Activated CD8-positive, alpha-beta T cell treated with anti-CD3 and anti-CD28 coated beads for 36 hours (primary cell): Measurements from ENCODE around the gene ADAMTS13. TPM values are rescaled to one million over a fixed set of nuclear protein-coding genes. Genes with fewer than 3 reads are reported as not detected.

Experiments
- ATAC-seq: fragments of 200-7000 bp; cut with Tn5 transposase; one replicate; pipeline ENCODE4 v1.10.0; 2021; ENCODE audit warnings: mild to moderate bottlenecking, moderate library complexity
- CTCF ChIA-PET: fragments of 350-600 bp; sonication (Branson Sonifier 250); formaldehyde crosslinking; loops from one replicate; lab custom pipeline; 2021; ENCODE audit warnings: antibody characterized with exemption; lab: Charles Lee
- POLR2A ChIA-PET: fragments of 350-600 bp; sonication (Branson Sonifier 250); formaldehyde crosslinking; loops from one replicate; lab custom pipeline; 2021; ENCODE audit warnings: antibody characterized with exemption; lab: Charles Lee
- DNase-seq: peaks from one replicate; pipeline ENCODE4 v3.0.0-alpha.2; 2020
- H3K27ac Mint-ChIP-seq: one replicate; pipeline ENCODE4 v1.8.0; 2021; ENCODE audit warnings: mild to moderate bottlenecking, mixed read lengths
- H3K27me3 Mint-ChIP-seq: one replicate; pipeline ENCODE4 v1.8.0; 2021; ENCODE audit warnings: mixed read lengths
- H3K36me3 Mint-ChIP-seq: one replicate; pipeline ENCODE4 v1.8.0; 2021; ENCODE audit warnings: low read depth, mixed read lengths
- H3K4me1 Mint-ChIP-seq: one replicate; pipeline ENCODE4 v1.8.0; 2021; ENCODE audit warnings: low read depth, mixed read lengths
- H3K4me3 Mint-ChIP-seq: one replicate; pipeline ENCODE4 v1.8.0; 2021; ENCODE audit warnings: mild to moderate bottlenecking, moderate library complexity, mixed read lengths
- H3K9me3 Mint-ChIP-seq: one replicate; pipeline ENCODE4 v1.8.0; 2021; ENCODE audit warnings: mixed read lengths
- CTCF ChIP-seq: fragments of 200-600 bp; IDR thresholded peaks from one replicate; pipeline ENCODE4 v1.8.0; 2022; ENCODE audit warnings: antibody characterized with exemption, mild to moderate bottlenecking
- intact Hi-C: fragments of 100-400 bp; cut with micrococcal nuclease; formaldehyde crosslinking; loops from one replicate; pipeline ENCODE4 v1.10.0; 2022
- total RNA-seq, 2 experiments: library from RNA; stranded (reverse); gene quantifications; one replicate each; pipeline ENCODE4 v1.2.3, GENCODE V29; 2021

Gene ADAMTS13
- total RNA-seq, 2 experiments from 2014 or later, result 2.5 to 2.9 TPM

GRCh38 chr9:133484671-133485437 lies 62.7 kb downstream of the ADAMTS13 start:
- ATAC-seq (no peak), DNase-seq (no peak)
- Mint-ChIP-seq H3K9me3 (no peaks in the 10 kb centered on the region), H3K27ac (no peak overlapping the region), H3K36me3 (no peaks in the 10 kb centered on the region), H3K4me1 (peaks cover 7% of the 10 kb centered on the region), H3K4me3 (no peak overlapping the region), H3K27me3 (no peaks in the 10 kb centered on the region)
- no peak for TF ChIP-seq CTCF
- intact Hi-C loops, result loop anchor here (5.0 to 10.0 kb wide), 3 partner anchors 78 to 300 kb away; partner anchors contain the start of genes STKLD1 and SURF4
- CTCF ChIA-PET, result interaction anchor here (0.9 to 3.7 kb wide), 7 partner anchors 11 to 463 kb away, joined by 3 to 21 read pairs (median 4); no protein-coding TSS in a partner anchor
- POLR2A ChIA-PET, result interaction anchor here (0.8 kb wide), 1 partner anchor 80 kb away, joined by 3 read pairs; no protein-coding TSS in a partner anchor

- peaks cover 5% of the 10 kb centered on the region for H3K4me1 Mint-ChIP-seq
- POLR2A ChIA-PET, result no interaction called here
- intact Hi-C loops, result loop anchor here (5.0 to 10.0 kb wide), 3 partner anchors 78 to 301 kb away; partner anchors contain the start of genes STKLD1 and SURF4
- no peak for TF ChIP-seq CTCF
- H3K9me3 Mint-ChIP-seq, result no peaks in the 10 kb centered on the region
- no peaks in the 10 kb centered on the region for H3K27me3 Mint-ChIP-seq
- H3K27ac Mint-ChIP-seq, result peak overlapping the region; percentile 55
- no peaks in the 10 kb centered on the region for H3K36me3 Mint-ChIP-seq
- CTCF ChIA-PET, result interaction anchor here (0.9 to 3.7 kb wide), 13 partner anchors 11 to 464 kb away, joined by 3 to 21 read pairs (median 4); no protein-coding TSS in a partner anchor
- DNase-seq (peak; percentile 55), ATAC-seq (peak; percentile 77)
- peak overlapping the region; percentile 39 for H3K4me3 Mint-ChIP-seq
Measured at GRCh38 chr9:133485531-133486260, 63.5 kb downstream of the ADAMTS13 start.

GRCh38 chr9:133487331-133487725 lies 65.2 kb downstream of the ADAMTS13 start:
- Mint-ChIP-seq H3K4me1 (peaks cover 5% of the 10 kb centered on the region), H3K4me3 (no peak overlapping the region), H3K27me3 (no peaks in the 10 kb centered on the region), H3K36me3 (no peaks in the 10 kb centered on the region), H3K9me3 (no peaks in the 10 kb centered on the region), H3K27ac (no peak overlapping the region)
- DNase-seq, result no peak
- no peak for ATAC-seq
- ChIA-PET CTCF (interaction anchor here (0.8 to 3.7 kb wide), 12 partner anchors 8 to 475 kb away, joined by 3 to 21 read pairs (median 4); partner anchors contain the start of gene STKLD1), POLR2A (no interaction called here)
- TF ChIP-seq CTCF, result no peak
- intact Hi-C loops, result loop anchor here (5.0 to 10.0 kb wide), 3 partner anchors 80 to 303 kb away; partner anchors contain the start of genes STKLD1 and SURF4

DNA sequence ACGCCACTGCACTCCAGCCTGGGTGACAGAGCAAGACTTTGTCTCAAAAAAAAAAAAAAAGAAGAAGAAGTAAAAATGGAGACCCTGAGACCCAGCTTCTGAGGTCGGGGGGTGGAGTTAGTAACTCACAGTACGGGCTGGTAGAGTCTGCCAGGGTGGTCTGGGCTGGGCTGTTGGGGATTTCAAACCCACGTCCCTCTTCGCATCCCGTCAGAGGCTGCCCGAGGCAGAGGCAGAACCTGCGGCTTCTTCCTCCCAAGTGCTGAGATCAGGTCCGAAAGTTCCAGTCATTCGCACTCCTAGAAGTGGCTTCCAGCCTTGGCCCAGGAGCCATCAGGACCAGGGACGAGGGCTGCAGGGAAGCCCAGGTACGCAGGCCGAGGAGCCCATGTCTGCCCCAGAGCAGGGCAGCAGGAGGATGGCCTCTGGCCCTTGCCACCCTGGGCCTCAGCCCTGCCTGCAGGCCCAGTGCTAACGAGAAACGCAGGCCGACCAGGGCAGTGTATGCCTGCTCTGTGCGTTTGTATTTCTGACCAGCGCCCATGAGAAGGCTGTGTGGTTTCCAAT lies 66.6 kb downstream of the ADAMTS13 start:
- H3K9me3 Mint-ChIP-seq, result no peaks in the 10 kb centered on the region
- no peak for ATAC-seq
- H3K27me3 Mint-ChIP-seq, result no peaks in the 10 kb centered on the region
- POLR2A ChIA-PET, result interaction anchor here (0.6 kb wide), 1 partner anchor 28 kb away, joined by 3 read pairs; no protein-coding TSS in a partner anchor
- TF ChIP-seq CTCF, result no peak
- CTCF ChIA-PET, result interaction anchor here (0.8 kb wide), 1 partner anchor 302 kb away, joined by 3 read pairs; no protein-coding TSS in a partner anchor
- H3K4me1 Mint-ChIP-seq, result peaks cover 5% of the 10 kb centered on the region
- H3K4me3 Mint-ChIP-seq, result no peak overlapping the region
- intact Hi-C loops, result loop anchor here (5.0 to 10.0 kb wide), 3 partner anchors 81 to 304 kb away; partner anchors contain the start of genes STKLD1 and SURF4
- no peaks in the 10 kb centered on the region for H3K36me3 Mint-ChIP-seq
- DNase-seq, result no peak
- H3K27ac Mint-ChIP-seq, result no peak overlapping the region
